HG03354 (cell line): ENCODE measurements around the gene PSMC3.

Experiments
- ATAC-seq: cut with Tn5 transposase; IDR thresholded peaks from one replicate; pipeline ENCODE4 v1.9.1; 2021; ENCODE audit warnings: mild to moderate bottlenecking; ENCODE audit not compliant: unreplicated experiment, poor library complexity, severe bottlenecking

The PSMC3 gene

GRCh38 chr11:47379317-47379716 is 46.9 kb downstream of the PSMC3 start:
- ATAC-seq = no peak

DNA sequence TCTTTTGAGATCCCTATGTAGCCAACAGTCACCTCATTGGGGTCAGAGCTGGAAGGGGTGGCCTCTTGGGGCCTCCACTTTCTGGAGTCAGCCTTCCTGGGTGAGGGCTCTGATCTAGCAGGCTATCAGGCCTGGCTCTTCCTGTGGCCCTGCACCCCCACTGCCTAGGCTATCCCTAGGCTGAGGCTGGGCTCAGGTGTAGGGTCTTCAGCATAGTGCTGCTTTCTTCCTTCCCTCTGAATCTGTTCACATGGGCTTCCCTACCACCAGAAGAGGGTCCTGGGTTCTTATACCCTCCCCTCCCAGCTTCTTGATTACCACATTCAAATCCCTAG is 47.4 kb downstream of the PSMC3 start:
- peak; percentile 13 for ATAC-seq

DNA sequence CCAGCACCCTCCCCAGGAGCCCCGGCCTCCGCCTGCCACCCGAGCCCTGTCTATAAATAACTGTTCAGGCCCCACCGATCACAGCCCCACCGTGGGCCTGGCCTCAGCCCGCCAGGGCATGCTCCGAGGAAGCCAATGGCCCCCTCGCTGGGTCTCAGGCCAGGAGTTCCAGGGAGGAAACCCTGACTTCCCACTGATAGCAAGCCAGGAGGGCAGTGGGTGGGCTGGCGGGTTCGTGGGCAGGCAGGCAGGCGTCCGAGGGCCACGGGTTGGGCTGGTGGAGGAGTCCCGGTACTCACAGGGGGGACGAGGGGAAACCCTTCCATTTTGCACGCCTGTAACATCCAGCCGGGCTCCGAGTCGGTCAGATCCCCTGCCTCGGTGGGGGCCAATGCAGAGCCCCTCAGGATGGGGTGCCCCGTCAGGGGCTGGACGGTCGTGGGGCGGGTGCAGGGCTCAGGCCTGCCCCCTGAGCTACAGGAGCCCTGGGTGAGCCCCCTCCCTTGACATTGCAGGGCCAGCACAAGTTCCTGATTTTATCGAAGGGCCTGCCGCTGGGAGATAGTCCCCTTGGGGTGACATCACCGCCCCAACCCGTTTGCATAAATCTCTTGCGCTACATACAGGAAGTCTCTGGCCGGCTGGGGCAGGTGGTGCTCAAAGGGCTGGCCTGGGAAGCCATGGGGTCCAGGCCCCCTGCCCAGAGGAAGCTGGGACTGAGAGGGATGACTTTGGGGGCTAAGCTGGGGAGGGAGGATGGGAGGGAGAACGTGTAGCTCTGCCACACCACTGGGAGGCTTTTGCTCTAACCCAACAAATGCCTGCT is 48.0 kb downstream of the PSMC3 start, which contains the start of gene SPI1:
Gene SPI1, minus strand, starts transcription at position 538 of the 826 bp plus-strand sequence. Its CDS starts 194 bp downstream, at position 344.
- ATAC-seq = peak; percentile 87

- ATAC-seq = peak; percentile 18
Observed at GRCh38 chr11:47377571-47378009, 48.6 kb downstream of the PSMC3 start.

- peak; percentile 43 for ATAC-seq
Observed at GRCh38 chr11:47376525-47377371, 49.5 kb downstream of the PSMC3 start.

DNA sequence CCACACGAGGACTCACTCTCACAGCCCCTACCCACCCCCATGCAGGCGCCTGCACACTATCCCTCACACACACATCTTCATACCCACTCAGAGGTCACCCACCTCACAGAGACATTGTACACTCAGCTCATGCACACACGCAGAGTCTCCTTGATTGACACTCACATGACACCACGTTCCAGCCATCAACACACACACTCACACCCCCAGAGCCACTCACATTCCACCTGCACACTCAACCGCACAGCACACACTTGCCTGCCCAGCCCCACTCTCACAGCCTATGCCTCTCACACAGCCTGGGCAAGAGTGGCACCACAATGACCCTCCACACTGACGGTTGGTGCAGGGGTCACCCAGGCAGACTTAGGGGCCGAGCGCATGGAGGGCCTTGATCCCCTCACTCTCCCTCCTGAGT is 50.1 kb downstream of the PSMC3 start:
- ATAC-seq = no peak

DNA sequence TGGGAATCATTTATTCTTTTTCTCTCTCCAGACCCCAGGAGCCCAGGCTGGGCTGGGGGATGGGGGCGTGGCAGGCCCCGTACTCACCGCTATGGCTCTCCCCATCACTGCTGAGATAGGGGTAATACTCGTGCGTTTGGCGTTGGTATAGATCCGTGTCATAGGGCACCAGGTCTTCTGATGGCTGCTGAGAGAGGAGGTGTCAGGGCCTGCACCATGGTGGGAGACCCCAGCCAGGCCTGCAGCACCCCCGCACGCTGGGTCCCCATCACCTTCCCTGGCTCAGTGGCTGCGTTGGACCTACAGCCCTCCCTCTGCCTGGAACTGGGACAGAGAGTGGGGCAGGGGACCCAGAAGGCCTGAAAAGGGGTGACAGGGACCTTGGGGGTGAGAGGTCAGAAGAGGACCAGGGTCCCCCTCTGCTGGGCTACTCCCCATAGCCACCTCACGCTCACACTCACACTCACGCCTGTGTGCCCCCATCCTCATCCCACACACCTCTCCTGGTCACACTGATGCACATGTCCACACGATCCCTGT is 50.6 kb downstream of the PSMC3 start:
- no peak for ATAC-seq

DNA sequence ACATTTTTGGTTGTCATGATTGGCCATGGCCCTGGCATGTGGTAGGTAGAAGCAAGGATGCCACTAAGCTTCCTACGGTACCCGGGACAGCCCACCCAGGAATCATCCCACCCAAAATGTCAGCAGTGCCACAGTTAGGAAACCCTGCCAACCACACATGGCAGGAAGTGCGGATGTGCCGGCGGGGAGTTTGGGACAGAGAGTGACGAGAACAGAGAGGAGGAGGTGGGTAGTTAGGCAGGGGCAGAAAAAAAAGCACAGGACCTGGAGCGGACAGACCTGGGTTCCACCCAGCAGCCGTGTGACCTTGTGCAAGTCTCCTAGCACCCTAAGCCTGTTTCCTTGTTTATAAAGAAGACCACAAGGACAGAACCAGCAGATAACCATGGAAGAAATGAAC is 51.2 kb downstream of the PSMC3 start:
- no peak for ATAC-seq

GRCh38 chr11:47374720-47375019 is 51.6 kb downstream of the PSMC3 start:
- no peak for ATAC-seq

DNA sequence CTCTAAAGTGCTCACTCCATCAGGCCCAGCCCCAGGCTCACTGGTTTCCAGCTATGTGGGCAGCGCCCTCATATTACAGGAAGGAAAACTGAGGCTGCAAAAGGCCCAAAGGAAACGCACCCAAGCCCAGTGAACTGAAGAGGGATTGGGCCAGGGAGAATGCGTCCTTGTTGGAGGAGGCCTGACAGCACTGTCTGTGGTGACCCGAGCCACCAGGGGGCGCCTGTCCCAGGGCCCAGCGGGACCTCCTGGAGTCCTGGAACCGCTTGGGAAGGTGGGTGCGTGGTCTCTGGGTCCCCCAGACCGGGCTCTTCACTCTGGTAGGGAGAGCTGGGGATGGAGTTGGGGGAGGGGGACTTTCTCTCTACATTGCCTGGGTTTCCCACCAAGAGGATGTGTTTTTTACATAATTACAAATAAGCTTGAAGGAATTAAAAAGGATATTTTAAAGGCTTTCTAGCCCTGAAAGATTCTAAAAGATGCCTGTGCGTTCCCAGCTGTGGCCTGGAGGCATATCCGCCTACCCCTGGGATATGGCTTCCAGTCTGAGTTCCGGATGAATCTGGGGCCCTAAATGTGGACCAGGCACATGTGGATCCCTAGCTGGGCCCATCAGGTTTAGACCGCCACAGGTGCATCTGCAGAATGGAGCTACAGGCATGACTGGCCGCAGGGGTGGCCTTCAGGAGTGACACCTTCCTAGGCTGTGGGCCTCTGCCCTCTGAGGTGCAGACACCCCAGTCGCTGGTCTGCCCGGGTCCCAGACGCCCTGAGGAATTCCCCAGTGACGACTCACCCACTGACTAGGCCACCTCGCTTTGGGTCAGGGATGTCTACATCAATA is 52.1 kb downstream of the PSMC3 start:
- ATAC-seq = peak; percentile 40

DNA sequence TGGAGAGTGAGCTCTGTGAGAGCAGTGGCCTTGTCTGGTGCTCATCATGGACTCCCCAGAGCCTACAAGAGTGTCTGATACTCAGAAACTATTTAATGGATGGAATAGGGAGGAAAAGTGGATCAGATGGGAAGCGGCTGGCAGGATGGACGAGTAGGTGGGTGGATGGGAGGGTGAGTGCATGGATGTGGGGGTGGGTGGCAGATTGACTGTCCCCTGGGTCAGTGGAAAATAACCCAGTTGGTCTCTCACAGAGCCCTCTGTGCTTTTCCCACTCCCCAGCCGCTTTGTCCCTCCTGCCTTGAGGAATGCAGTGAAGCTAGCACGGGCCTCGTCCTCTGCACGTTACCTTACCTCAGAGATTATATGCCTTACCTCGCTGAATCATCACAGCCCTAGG is 53.8 kb downstream of the PSMC3 start:
- no peak for ATAC-seq

GRCh38 chr11:47369676-47370075 is 56.6 kb downstream of the PSMC3 start:
- ATAC-seq = no peak
